SKM-1 treated with dmso at 0.1 percent for 144 hours (cell line): ENCODE measurements around the gene RXFP1.

Experiments used
- DNase-seq: peaks from one replicate; lab custom pipeline; 2025; ENCODE audit not compliant: unreplicated experiment; lab: John Stamatoyannopoulos, UW

Gene RXFP1

GRCh38 chr4:158606969-158607368 is 85.3 kb downstream of the RXFP1 start:
- no peak for DNase-seq

- DNase-seq: no peak
These were observed 87.4 kb downstream of the RXFP1 start for GRCh38 chr4:158609116-158609515.

GRCh38 chr4:158610790-158611189 is 89.1 kb downstream of the RXFP1 start:
- peak; percentile 11 for DNase-seq

GRCh38 chr4:158613046-158613445 is 91.4 kb downstream of the RXFP1 start:
- no peak for DNase-seq

- DNase-seq: no peak
These were observed 96.3 kb downstream of the RXFP1 start for GRCh38 chr4:158617956-158618355.

GRCh38 chr4:158621729-158622128 is 100.0 kb downstream of the RXFP1 start:
- no peak for DNase-seq

GRCh38 chr4:158622251-158622650 is 100.6 kb downstream of the RXFP1 start:
- no peak for DNase-seq

- DNase-seq: peak; percentile 66
These were observed 103.3 kb downstream of the RXFP1 start for GRCh38 chr4:158624889-158625478.

- DNase-seq: no peak
These were observed 103.9 kb downstream of the RXFP1 start for GRCh38 chr4:158625544-158625943.

GRCh38 chr4:158630893-158631292 is 109.2 kb downstream of the RXFP1 start:
- no peak for DNase-seq

GRCh38 chr4:158636619-158637018 is 114.9 kb downstream of the RXFP1 start:
- DNase-seq: no peak

GRCh38 chr4:158644356-158644755 is 122.7 kb downstream of the RXFP1 start:
- no peak for DNase-seq

- DNase-seq: no peak
These were observed 123.1 kb downstream of the RXFP1 start for GRCh38 chr4:158644760-158645159.

- no peak for DNase-seq
These were observed 127.5 kb downstream of the RXFP1 start for GRCh38 chr4:158649111-158649680.

GRCh38 chr4:158652920-158653319 is 131.2 kb downstream of the RXFP1 start:
- no peak for DNase-seq

GRCh38 chr4:158656439-158656838 is 134.8 kb downstream of the RXFP1 start:
- no peak for DNase-seq

GRCh38 chr4:158657291-158657690 is 135.6 kb downstream of the RXFP1 start:
- DNase-seq: no peak

- peak; percentile 14 for DNase-seq
These were observed 141.6 kb downstream of the RXFP1 start for GRCh38 chr4:158663255-158663654.

GRCh38 chr4:158663707-158664625 is 142.3 kb downstream of the RXFP1 start:
- DNase-seq: peak; percentile 67

GRCh38 chr4:158664806-158665205 is 143.1 kb downstream of the RXFP1 start:
- DNase-seq: no peak

GRCh38 chr4:158666892-158667291 is 145.2 kb downstream of the RXFP1 start:
- DNase-seq: no peak

- peak; percentile 60 for DNase-seq
These were observed 146.0 kb downstream of the RXFP1 start for GRCh38 chr4:158667651-158668198.
